ENCODE results near the gene PLXNC1. TPM values are rescaled to one million over a fixed set of nuclear protein-coding genes. Genes with fewer than 3 reads are reported as not detected.

PLXNC1 gene
- total RNA-seq, 1 donor from 2014 or later = 2.7 TPM

GRCh38 chr12:94265539-94265938, 117.2 kb downstream of the PLXNC1 start:
- DNase-seq (ENCODE audit: low read depth) = no peak

GRCh38 chr12:94265966-94266745, 117.8 kb downstream of the PLXNC1 start:
- no peak for DNase-seq (ENCODE audit: low read depth)

GRCh38 chr12:94266796-94267536, 118.6 kb downstream of the PLXNC1 start:
- no peak for DNase-seq (ENCODE audit: low read depth)

- no peak for DNase-seq (ENCODE audit: low read depth)
Measured at GRCh38 chr12:94267537-94267872, 119.1 kb downstream of the PLXNC1 start.

- DNase-seq (ENCODE audit: low read depth) = no peak
Measured at GRCh38 chr12:94267921-94268471, 119.6 kb downstream of the PLXNC1 start.

GRCh38 chr12:94269316-94269999, 121.1 kb downstream of the PLXNC1 start:
- DNase-seq (ENCODE audit: low read depth) = no peak

GRCh38 chr12:94271351-94271750, 123.0 kb downstream of the PLXNC1 start:
- DNase-seq (ENCODE audit: low read depth) = no peak

GRCh38 chr12:94272280-94272679, 123.9 kb downstream of the PLXNC1 start:
- no peak for DNase-seq (ENCODE audit: low read depth)

- DNase-seq (ENCODE audit: low read depth) = no peak
Measured at GRCh38 chr12:94273272-94273671, 124.9 kb downstream of the PLXNC1 start.

GRCh38 chr12:94276725-94277124, 128.3 kb downstream of the PLXNC1 start:
- DNase-seq (ENCODE audit: low read depth) = no peak

GRCh38 chr12:94277426-94278000, 129.1 kb downstream of the PLXNC1 start:
- DNase-seq (ENCODE audit: low read depth) = peak; percentile 17

GRCh38 chr12:94280063-94280462, 131.7 kb downstream of the PLXNC1 start:
- DNase-seq (ENCODE audit: low read depth) = no peak

- DNase-seq (ENCODE audit: low read depth) = no peak
Measured at GRCh38 chr12:94282675-94283074, 134.3 kb downstream of the PLXNC1 start.

- DNase-seq (ENCODE audit: low read depth) = no peak
Measured at GRCh38 chr12:94284046-94284445, 135.7 kb downstream of the PLXNC1 start.

GRCh38 chr12:94284859-94285258, 136.5 kb downstream of the PLXNC1 start:
- DNase-seq (ENCODE audit: low read depth) = no peak

- DNase-seq (ENCODE audit: low read depth) = no peak
Measured at GRCh38 chr12:94285943-94286582, 137.7 kb downstream of the PLXNC1 start.

- peak; percentile 18 for DNase-seq (ENCODE audit: low read depth)
Measured at GRCh38 chr12:94286583-94287244, 138.3 kb downstream of the PLXNC1 start.

GRCh38 chr12:94287245-94287628, 138.9 kb downstream of the PLXNC1 start:
- DNase-seq (ENCODE audit: low read depth) = no peak

GRCh38 chr12:94289461-94290312, 141.3 kb downstream of the PLXNC1 start:
- DNase-seq (ENCODE audit: low read depth) = peak; percentile 15

GRCh38 chr12:94290353-94290752, 142.0 kb downstream of the PLXNC1 start:
- DNase-seq (ENCODE audit: low read depth) = no peak
